Upper lobe of right lung (tissue), 1 donor: Measurements from ENCODE around the gene GMFB. TPM values are rescaled to one million over a fixed set of nuclear protein-coding genes. Genes with fewer than 3 reads are reported as not detected.

Experiments
- ATAC-seq: fragments of 200-7000 bp; cut with Tn5 transposase; one replicate; pipeline ENCODE4 v1.9.1; 2020; ENCODE audit warnings: mild to moderate bottlenecking, moderate library complexity
- DNase-seq: peaks from one replicate; pipeline ENCODE4 v3.0.0-alpha.2; 2020
- H3K27ac ChIP-seq: fragments of 200-600 bp; one replicate; pipeline ENCODE4 v1.8.0; 2022
- H3K27me3 ChIP-seq: fragments of 200-600 bp; one replicate; pipeline ENCODE4 v1.8.0; 2022; ENCODE audit warnings: mild to moderate bottlenecking
- H3K36me3 ChIP-seq: fragments of 200-600 bp; one replicate; pipeline ENCODE4 v1.8.0; 2022
- H3K4me1 ChIP-seq: fragments of 200-600 bp; one replicate; pipeline ENCODE4 v1.8.0; 2022
- H3K4me3 ChIP-seq: fragments of 200-600 bp; one replicate; pipeline ENCODE4 v1.8.0; 2022; ENCODE audit warnings: mild to moderate bottlenecking
- H3K9me3 ChIP-seq: fragments of 200-600 bp; one replicate; pipeline ENCODE4 v1.8.0; 2022
- intact Hi-C: fragments of 100-400 bp; cut with DNase I; formaldehyde crosslinking; loops from one replicate; pipeline ENCODE4 v1.11.0; 2022
- total RNA-seq: library from RNA; stranded (reverse); fragmentation: NEBNext Ultra II Directional; extraction: Animal tissue kit (Norgen Biotek cat#: 25700); gene quantifications from one replicate; pipeline ENCODE4 v1.2.1, GENCODE V29; 2021
- TF ChIP-seq, protein P1 (sequence below): fragments of 200-600 bp; IDR thresholded peaks from one replicate; pipeline ENCODE4 v1.8.0; 2022; ENCODE audit warnings: antibody characterized with exemption
- donor health status: DM: no; HTN: yes; CAD: no; lungs with severe emphysema.

Gene GMFB
- total RNA-seq, 1 donor from 2014 or later = 52.9 TPM

DNA sequence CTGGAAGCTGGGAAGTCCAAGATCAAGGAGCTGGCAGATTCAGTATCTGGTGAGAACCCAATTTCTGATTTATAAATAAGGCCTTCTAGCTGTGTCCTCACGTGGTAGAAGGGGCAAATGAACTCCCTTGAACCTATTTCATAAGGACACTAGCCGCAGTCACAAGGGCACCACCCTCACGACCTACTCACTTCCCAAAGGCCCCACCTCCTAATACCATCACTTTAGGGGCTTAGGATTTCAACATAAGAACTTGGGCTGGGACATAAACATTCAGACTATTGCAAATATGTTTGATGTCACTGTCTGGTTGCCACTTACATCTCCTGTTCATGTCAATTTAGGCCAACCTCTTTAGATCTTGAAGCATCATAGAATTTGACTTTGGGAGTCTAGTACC, 36.8 kb downstream of the GMFB start:
- H3K4me3 ChIP-seq = no peak overlapping the region
- ATAC-seq (peak; percentile 70), DNase-seq (no peak)
- no peaks in the 10 kb centered on the region for H3K27me3 ChIP-seq
- no peak overlapping the region for H3K27ac ChIP-seq
- no peaks in the 10 kb centered on the region for H3K4me1 ChIP-seq
- H3K36me3 ChIP-seq = no peaks in the 10 kb centered on the region
- TF ChIP-seq, protein P1, sequence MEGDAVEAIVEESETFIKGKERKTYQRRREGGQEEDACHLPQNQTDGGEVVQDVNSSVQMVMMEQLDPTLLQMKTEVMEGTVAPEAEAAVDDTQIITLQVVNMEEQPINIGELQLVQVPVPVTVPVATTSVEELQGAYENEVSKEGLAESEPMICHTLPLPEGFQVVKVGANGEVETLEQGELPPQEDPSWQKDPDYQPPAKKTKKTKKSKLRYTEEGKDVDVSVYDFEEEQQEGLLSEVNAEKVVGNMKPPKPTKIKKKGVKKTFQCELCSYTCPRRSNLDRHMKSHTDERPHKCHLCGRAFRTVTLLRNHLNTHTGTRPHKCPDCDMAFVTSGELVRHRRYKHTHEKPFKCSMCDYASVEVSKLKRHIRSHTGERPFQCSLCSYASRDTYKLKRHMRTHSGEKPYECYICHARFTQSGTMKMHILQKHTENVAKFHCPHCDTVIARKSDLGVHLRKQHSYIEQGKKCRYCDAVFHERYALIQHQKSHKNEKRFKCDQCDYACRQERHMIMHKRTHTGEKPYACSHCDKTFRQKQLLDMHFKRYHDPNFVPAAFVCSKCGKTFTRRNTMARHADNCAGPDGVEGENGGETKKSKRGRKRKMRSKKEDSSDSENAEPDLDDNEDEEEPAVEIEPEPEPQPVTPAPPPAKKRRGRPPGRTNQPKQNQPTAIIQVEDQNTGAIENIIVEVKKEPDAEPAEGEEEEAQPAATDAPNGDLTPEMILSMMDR = no peak
- intact Hi-C loops = no loop called here
- no peaks in the 10 kb centered on the region for H3K9me3 ChIP-seq

DNA sequence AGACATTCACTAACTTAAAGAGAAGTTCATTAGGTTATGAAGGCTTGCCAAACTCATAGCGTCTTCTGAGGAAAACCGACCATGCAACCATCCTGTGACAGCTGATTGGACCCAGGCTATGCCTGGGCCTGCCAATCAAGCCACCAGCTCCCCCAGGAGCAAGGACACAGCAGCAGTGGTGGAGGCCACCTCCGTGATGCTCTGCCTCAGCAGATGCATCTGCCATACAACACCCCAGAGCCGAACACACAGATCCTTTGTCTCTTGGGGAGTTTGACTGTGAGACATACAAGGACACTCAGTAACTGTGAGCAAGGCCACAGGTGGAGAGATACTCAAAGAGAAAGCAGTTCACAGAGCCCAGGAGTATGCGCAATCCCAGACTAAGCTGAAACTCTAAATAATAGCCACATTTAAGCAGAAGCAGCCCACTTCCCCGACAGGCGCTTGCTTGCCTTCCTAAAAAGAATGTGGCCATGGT, 37.6 kb downstream of the GMFB start:
- H3K27ac ChIP-seq = no peak overlapping the region
- intact Hi-C loops = no loop called here

DNA sequence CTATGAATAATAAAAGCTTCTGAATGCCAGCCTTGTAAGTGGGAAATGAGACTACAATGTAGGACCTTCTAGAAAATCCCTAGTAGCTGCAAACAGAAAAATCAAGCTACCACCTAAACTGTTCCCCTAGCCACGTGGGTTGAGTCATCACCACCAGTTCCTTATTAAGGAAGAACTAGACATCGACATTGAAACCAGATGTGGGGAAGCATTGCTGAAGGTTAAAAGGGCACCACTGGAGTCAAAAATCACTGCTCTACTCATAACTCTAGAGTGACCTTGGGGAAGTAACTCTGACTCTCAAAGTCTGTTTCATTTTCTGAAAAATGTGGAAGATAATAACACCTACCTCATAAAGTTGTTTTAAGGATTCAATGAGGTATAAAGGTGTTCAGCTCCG, 38.2 kb downstream of the GMFB start:
- H3K4me1 ChIP-seq = peaks cover 8% of the 10 kb centered on the region
- DNase-seq = no peak
- intact Hi-C loops = no loop called here
- peak; percentile 81 for ATAC-seq
- TF ChIP-seq, protein P1 = no peak
- H3K4me3 ChIP-seq = no peak overlapping the region
- no peak overlapping the region for H3K27ac ChIP-seq
- no peaks in the 10 kb centered on the region for H3K36me3 ChIP-seq
- no peaks in the 10 kb centered on the region for H3K9me3 ChIP-seq
- H3K27me3 ChIP-seq = no peaks in the 10 kb centered on the region

More for the DNA sequence above, 37.6 kb downstream of the GMFB start:
- no peaks in the 10 kb centered on the region for H3K9me3 ChIP-seq
- H3K27me3 ChIP-seq = no peaks in the 10 kb centered on the region
- TF ChIP-seq, protein P1 = no peak
- no peaks in the 10 kb centered on the region for H3K36me3 ChIP-seq
- DNase-seq (no peak), ATAC-seq (peak; percentile 16)
- no peak overlapping the region for H3K4me3 ChIP-seq
- peaks cover 6% of the 10 kb centered on the region for H3K4me1 ChIP-seq

DNA sequence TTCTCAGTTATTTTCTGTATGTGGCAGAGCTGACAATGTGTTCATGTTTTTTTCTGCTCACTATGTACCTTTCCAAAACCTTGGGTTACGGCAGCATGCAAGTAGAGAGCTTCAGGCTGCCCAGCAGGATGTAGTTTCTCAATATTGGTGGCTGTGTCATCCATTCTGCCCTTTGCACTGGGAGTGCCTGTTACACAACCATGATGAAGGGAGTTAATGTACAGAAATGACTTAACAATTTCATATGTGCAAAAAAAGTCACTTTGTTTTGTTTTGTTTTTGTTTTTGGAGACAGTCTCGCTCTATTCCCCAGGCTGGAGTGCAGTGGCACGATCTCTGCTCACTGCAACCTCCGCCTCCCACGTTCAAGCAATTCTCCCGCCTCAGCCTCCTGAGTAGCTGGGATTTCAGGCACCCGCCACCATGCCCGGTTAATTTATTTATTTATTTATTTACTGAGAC, 41.5 kb downstream of the GMFB start:
- H3K4me1 ChIP-seq = peaks cover 8% of the 10 kb centered on the region
- TF ChIP-seq, protein P1 = no peak
- H3K36me3 ChIP-seq = no peaks in the 10 kb centered on the region
- peak; percentile 74 for ATAC-seq
- H3K27ac ChIP-seq = peak overlapping the region; percentile 34
- intact Hi-C loops = no loop called here
- DNase-seq = no peak
- H3K4me3 ChIP-seq = no peak overlapping the region
- H3K27me3 ChIP-seq = no peaks in the 10 kb centered on the region
- H3K9me3 ChIP-seq = no peaks in the 10 kb centered on the region

DNA sequence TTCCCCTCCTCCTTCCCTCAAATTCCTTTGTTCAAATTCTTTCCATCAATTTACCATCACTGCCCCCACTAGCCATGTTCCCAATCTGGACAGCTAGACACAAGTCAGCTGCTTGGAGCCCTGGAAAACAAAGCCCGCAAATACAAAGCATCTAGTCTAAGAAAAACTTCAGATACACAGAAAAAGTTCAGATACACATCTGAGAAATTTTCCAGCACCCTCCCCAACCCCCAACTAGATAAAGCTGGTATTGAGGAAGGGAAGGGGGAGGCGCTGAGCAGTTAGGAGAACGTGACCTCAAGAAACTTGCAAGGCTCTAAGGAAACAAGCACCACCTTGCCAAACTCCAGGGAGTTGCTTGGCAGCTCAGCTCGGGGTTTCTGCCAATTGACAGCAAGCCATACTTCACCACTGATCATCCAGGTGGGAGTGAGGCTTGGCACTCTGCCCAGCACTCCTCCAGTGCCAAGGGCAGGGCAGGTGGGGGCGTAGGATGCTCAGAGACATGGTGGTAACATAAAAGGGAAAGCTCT, 42.6 kb downstream of the GMFB start:
- Histone ChIP-seq H3K36me3 (no peaks in the 10 kb centered on the region), H3K4me1 (peaks cover 8% of the 10 kb centered on the region), H3K27ac (no peak overlapping the region), H3K4me3 (no peak overlapping the region), H3K9me3 (no peaks in the 10 kb centered on the region), H3K27me3 (no peaks in the 10 kb centered on the region)
- TF ChIP-seq, protein P1 = no peak
- no peak for DNase-seq
- ATAC-seq = no peak
- intact Hi-C loops = no loop called here

DNA sequence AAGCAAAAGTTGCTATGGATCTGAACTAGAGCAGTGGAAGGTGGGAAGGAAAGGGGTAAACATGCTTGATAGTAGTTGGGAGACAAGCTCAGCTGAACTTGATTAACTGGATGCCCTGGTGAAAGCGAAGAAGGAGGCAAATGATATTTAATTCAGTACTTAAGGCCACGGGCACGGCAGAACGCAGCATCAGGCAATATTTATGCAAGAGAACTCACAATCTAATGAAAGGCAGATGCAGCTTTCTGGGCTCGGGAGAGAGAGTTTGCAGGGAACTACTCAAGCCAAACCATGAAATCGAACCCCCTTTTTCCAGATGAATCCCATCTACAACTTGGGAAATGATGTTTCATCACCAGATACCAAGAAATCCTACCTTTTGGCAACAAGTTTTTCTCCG, 44.1 kb downstream of the GMFB start:
- DNase-seq (no peak), ATAC-seq (no peak)
- Histone ChIP-seq H3K4me1 (peaks cover 16% of the 10 kb centered on the region), H3K9me3 (no peaks in the 10 kb centered on the region), H3K27me3 (no peaks in the 10 kb centered on the region), H3K4me3 (no peak overlapping the region), H3K27ac (no peak overlapping the region), H3K36me3 (no peaks in the 10 kb centered on the region)
- TF ChIP-seq, protein P1 = no peak
- intact Hi-C loops = no loop called here
